ENCODE results near the gene PSD4.

Gene PSD4

GRCh38 chr2:113180131-113180946, 6.6 kb downstream of the PSD4 start:
- Histone ChIP-seq H2AFZ (ENCODE audit: low read length) (no peak overlapping the region), H3K4me2 (ENCODE audit: low read depth, low read length, poor library complexity, severe bottlenecking) (peak overlapping the region; percentile 100), H3F3A (ENCODE audit: low read depth) (no peaks in the 10 kb centered on the region), H3K27me3 (ENCODE audit: insufficient read depth, low read length, poor library complexity, severe bottlenecking) (no peaks in the 10 kb centered on the region), H4K20me1 (ENCODE audit: insufficient read depth, low read length, poor library complexity, severe bottlenecking) (peaks cover 96% of the 10 kb centered on the region), H3K4me1 (ENCODE audit: insufficient read depth, low read length, poor library complexity, severe bottlenecking) (peaks cover 84% of the 10 kb centered on the region), H3K36me3 (ENCODE audit: insufficient read depth, low read length) (peaks cover 24% of the 10 kb centered on the region; the same call in 1 of the 2 replicates), H3K4me3 (ENCODE audit: low read length, poor library complexity, severe bottlenecking) (peak overlapping the region; percentile 54), H3K9me3 (ENCODE audit: insufficient read depth, low read depth, low read length) (no peaks in the 10 kb centered on the region), H3K9ac (ENCODE audit: low read depth, low read length, poor library complexity, severe bottlenecking) (peak overlapping the region; percentile 49), H3K9me2 (replicated peaks; ENCODE audit: low read depth, low read length) (no peaks in the 10 kb centered on the region), H3K79me2 (ENCODE audit: insufficient read depth, low read length) (peaks cover 100% of the 10 kb centered on the region)
- no peak for TF ChIP-seq EZH2phosphoT487 (IDR thresholded peaks at IDR 0.05; ENCODE audit: borderline replicate concordance)
- TF ChIP-seq, protein P1, sequence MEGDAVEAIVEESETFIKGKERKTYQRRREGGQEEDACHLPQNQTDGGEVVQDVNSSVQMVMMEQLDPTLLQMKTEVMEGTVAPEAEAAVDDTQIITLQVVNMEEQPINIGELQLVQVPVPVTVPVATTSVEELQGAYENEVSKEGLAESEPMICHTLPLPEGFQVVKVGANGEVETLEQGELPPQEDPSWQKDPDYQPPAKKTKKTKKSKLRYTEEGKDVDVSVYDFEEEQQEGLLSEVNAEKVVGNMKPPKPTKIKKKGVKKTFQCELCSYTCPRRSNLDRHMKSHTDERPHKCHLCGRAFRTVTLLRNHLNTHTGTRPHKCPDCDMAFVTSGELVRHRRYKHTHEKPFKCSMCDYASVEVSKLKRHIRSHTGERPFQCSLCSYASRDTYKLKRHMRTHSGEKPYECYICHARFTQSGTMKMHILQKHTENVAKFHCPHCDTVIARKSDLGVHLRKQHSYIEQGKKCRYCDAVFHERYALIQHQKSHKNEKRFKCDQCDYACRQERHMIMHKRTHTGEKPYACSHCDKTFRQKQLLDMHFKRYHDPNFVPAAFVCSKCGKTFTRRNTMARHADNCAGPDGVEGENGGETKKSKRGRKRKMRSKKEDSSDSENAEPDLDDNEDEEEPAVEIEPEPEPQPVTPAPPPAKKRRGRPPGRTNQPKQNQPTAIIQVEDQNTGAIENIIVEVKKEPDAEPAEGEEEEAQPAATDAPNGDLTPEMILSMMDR (conservative IDR thresholded peaks at IDR 0.05; ENCODE audit: low read length): no peak

DNA sequence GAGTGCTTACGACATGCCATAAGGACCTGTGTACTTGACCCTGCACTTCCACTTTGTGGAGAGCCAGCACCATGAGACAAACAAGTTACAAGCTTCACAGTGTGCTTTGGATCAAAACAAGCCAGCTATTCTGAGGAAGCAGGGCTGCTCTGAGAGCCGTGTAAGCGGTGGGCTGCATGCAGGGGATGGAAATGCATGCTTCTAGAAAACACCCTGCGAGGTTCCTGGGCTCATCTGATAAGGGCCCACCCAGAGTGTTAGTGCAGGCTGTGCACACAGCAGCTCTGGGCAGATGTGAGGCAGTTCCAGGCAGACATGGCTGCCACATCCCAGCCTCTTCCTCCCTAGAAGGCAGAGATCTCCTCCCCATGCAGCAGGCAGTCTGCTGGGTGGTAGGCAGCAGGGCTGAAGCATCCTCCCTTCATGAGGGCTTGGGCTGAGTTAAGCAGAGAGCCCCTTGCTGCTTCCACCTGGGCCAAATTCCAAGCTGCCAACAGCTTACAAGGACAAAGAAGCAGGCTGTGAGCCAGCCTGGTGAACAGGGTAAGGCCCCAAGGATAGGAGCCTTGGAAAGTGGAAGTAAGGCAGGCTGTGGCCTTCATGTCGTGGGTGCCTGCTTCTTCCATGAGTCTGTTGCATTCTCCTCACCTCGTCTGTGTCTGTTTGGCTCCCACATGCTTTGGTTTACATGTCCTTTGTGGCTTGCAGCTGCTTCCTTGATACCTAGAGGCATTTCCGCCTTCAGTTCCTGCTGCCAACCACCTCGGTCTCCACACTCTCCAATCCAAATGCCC, 7.7 kb downstream of the PSD4 start:
- Histone ChIP-seq H3K4me2 (ENCODE audit: low read depth, low read length, poor library complexity, severe bottlenecking) (peak overlapping the region; percentile 100), H4K20me1 (ENCODE audit: insufficient read depth, low read length, poor library complexity, severe bottlenecking) (peaks cover 96% of the 10 kb centered on the region), H3K27me3 (ENCODE audit: insufficient read depth, low read length, poor library complexity, severe bottlenecking) (no peaks in the 10 kb centered on the region), H3K36me3 (ENCODE audit: insufficient read depth, low read length) (peaks cover 34% of the 10 kb centered on the region; the same call in 1 of the 2 replicates), H3K9me3 (ENCODE audit: insufficient read depth, low read depth, low read length) (no peaks in the 10 kb centered on the region), H3F3A (ENCODE audit: low read depth) (no peaks in the 10 kb centered on the region), H3K4me3 (ENCODE audit: low read length, poor library complexity, severe bottlenecking) (peak overlapping the region; percentile 54), H3K9ac (ENCODE audit: low read depth, low read length, poor library complexity, severe bottlenecking) (peak overlapping the region; percentile 49), H2AFZ (ENCODE audit: low read length) (no peak overlapping the region), H3K4me1 (ENCODE audit: insufficient read depth, low read length, poor library complexity, severe bottlenecking) (peaks cover 82% of the 10 kb centered on the region), H3K9me2 (replicated peaks; ENCODE audit: low read depth, low read length) (no peaks in the 10 kb centered on the region), H3K79me2 (ENCODE audit: insufficient read depth, low read length) (peaks cover 98% of the 10 kb centered on the region)
- TF ChIP-seq, protein P1 (conservative IDR thresholded peaks at IDR 0.05; ENCODE audit: low read length): no peak
- TF ChIP-seq EZH2phosphoT487 (IDR thresholded peaks at IDR 0.05; ENCODE audit: borderline replicate concordance): no peak

GRCh38 chr2:113182471-113183260, 8.9 kb downstream of the PSD4 start:
- Histone ChIP-seq H3K27me3 (ENCODE audit: insufficient read depth, low read length, poor library complexity, severe bottlenecking) (no peaks in the 10 kb centered on the region), H3K36me3 (ENCODE audit: insufficient read depth, low read length) (peaks cover 44% of the 10 kb centered on the region; the same call in 1 of the 2 replicates), H3K4me3 (ENCODE audit: low read length, poor library complexity, severe bottlenecking) (no peak overlapping the region), H3K9ac (ENCODE audit: low read depth, low read length, poor library complexity, severe bottlenecking) (no peak overlapping the region), H3K9me3 (ENCODE audit: insufficient read depth, low read depth, low read length) (no peaks in the 10 kb centered on the region), H3F3A (ENCODE audit: low read depth) (no peaks in the 10 kb centered on the region), H4K20me1 (ENCODE audit: insufficient read depth, low read length, poor library complexity, severe bottlenecking) (peaks cover 89% of the 10 kb centered on the region), H3K4me2 (ENCODE audit: low read depth, low read length, poor library complexity, severe bottlenecking) (peak overlapping the region; percentile 100), H3K79me2 (ENCODE audit: insufficient read depth, low read length) (peaks cover 90% of the 10 kb centered on the region), H2AFZ (ENCODE audit: low read length) (no peak overlapping the region), H3K9me2 (replicated peaks; ENCODE audit: low read depth, low read length) (no peaks in the 10 kb centered on the region), H3K4me1 (ENCODE audit: insufficient read depth, low read length, poor library complexity, severe bottlenecking) (peaks cover 69% of the 10 kb centered on the region)
- TF ChIP-seq EZH2phosphoT487 (IDR thresholded peaks at IDR 0.05; ENCODE audit: borderline replicate concordance): no peak
- TF ChIP-seq, protein P1 (conservative IDR thresholded peaks at IDR 0.05; ENCODE audit: low read length): no peak

Measured in Loucy (cell line).